Keratinocyte (primary cell): ENCODE measurements around the gene NAXD. TPM values are rescaled to one million over a fixed set of nuclear protein-coding genes. Genes with fewer than 3 reads are reported as not detected.

Source experiments
- DNase-seq: peaks from one replicate; pipeline ENCODE4 v3.0.0-alpha.2; 2011; ENCODE audit warnings: low read depth, missing footprints, low spot score
- FAIRE-seq: peaks from 2 replicates; lab custom pipeline; 2011; peaks lifted over from hg19 to GRCh38; lab: Jason Lieb, UNC
- H2AFZ ChIP-seq: 2 replicates; pipeline ENCODE4 v1.6.0; 2012; ENCODE audit warnings: low read length, control low read depth, inconsistent platforms; ENCODE audit not compliant: control insufficient read depth
- H3K27ac ChIP-seq: 2 replicates; pipeline ENCODE4 v1.5.1; 2011; ENCODE audit warnings: low read length; ENCODE audit not compliant: control insufficient read depth, insufficient read depth
- H3K27me3 ChIP-seq: 3 replicates; pipeline ENCODE4 v1.6.0; 2011; ENCODE audit warnings: low read length; ENCODE audit not compliant: control insufficient read depth, insufficient read depth; ENCODE audit errors: extremely low read depth
- H3K36me3 ChIP-seq, 2 experiments: 2 replicates in 1 of 2; 3 replicates in 1 of 2; pipeline ENCODE4 v1.5.1; 2011; ENCODE audit warnings: low read length in 2 of 2, mild to moderate bottlenecking in 1 of 2; ENCODE audit not compliant: control insufficient read depth in 2 of 2, insufficient read depth in 2 of 2; ENCODE audit errors: extremely low read depth in 1 of 2
- H3K4me1 ChIP-seq: 3 replicates; pipeline ENCODE4 v1.5.1; 2011; ENCODE audit warnings: low read length; ENCODE audit not compliant: control insufficient read depth, insufficient read depth; ENCODE audit errors: extremely low read depth
- H3K4me2 ChIP-seq: 3 replicates; pipeline ENCODE4 v1.6.0; 2011; ENCODE audit warnings: low read depth, low read length; ENCODE audit not compliant: control insufficient read depth, insufficient read depth; ENCODE audit errors: extremely low read depth
- H3K4me3 ChIP-seq, 3 experiments: fragments of 200-600 bp in 1 of 3; sonication (generic) in 1 of 3; 2 replicates in 2 of 3; 3 replicates in 1 of 3; pipeline ENCODE4 v1.5.1; 2011 to 2016; ENCODE audit warnings: low read length in 3 of 3, mild to moderate bottlenecking in 3 of 3, control low read depth in 2 of 3, inconsistent platforms in 1 of 3, low read depth in 1 of 3, mixed read lengths in 1 of 3, mixed run types in 1 of 3, moderate library complexity in 1 of 3; ENCODE audit not compliant: control insufficient read depth in 2 of 3, insufficient read depth in 2 of 3; ENCODE audit errors: extremely low read depth in 1 of 3
- H3K79me2 ChIP-seq: 2 replicates; pipeline ENCODE4 v1.6.0; 2012; ENCODE audit warnings: low read length; ENCODE audit not compliant: control insufficient read depth, insufficient read depth
- H3K9ac ChIP-seq: 3 replicates; pipeline ENCODE4 v1.6.0; 2011; ENCODE audit warnings: low read length; ENCODE audit not compliant: control insufficient read depth, insufficient read depth; ENCODE audit errors: extremely low read depth
- H3K9me1 ChIP-seq: 3 replicates; pipeline ENCODE4 v1.6.0; 2011; ENCODE audit warnings: low read length; ENCODE audit not compliant: control insufficient read depth, insufficient read depth; ENCODE audit errors: extremely low read depth
- H3K9me3 ChIP-seq: 2 replicates; pipeline ENCODE4 v1.5.1; 2012; ENCODE audit warnings: low read depth, low read length; ENCODE audit not compliant: control insufficient read depth
- H4K20me1 ChIP-seq: 3 replicates; pipeline ENCODE4 v1.6.0; 2011; ENCODE audit warnings: low read length; ENCODE audit not compliant: control insufficient read depth, insufficient read depth; ENCODE audit errors: extremely low read depth
- CTCF ChIP-seq, 3 experiments: IDR thresholded peaks in 1 of 3; conservative IDR thresholded peaks in 1 of 3; optimal IDR thresholded peaks in 1 of 3; 2 replicates in 2 of 3; 3 replicates in 1 of 3; pipeline versions ENCODE3 to v1.5.1; 2011; ENCODE audit warnings: low read length in 3 of 3, mild to moderate bottlenecking in 3 of 3, moderate library complexity in 2 of 3, control low read depth in 1 of 3, inconsistent platforms in 1 of 3; ENCODE audit not compliant: insufficient read depth in 2 of 3; ENCODE audit errors: extremely low read depth in 1 of 3
- EZH2 ChIP-seq: IDR thresholded peaks from one replicate; pipeline ENCODE4 v1.6.1; 2012; ENCODE audit warnings: inconsistent platforms, mild to moderate bottlenecking, low read length, moderate library complexity
- dilution Hi-C: fragments of 300-500 bp; cut with MboI; formaldehyde crosslinking; loops from one replicate; pipeline ENCODE4 v1.7.0; 2020; ENCODE audit warnings: low sequenced_read_pairs; ENCODE audit not compliant: extremely low pct_ligation_motif_present
- polyA plus RNA-seq, 5 experiments: library from polyadenylated mRNA; depleted of rRNA in 3 of 5; stranded (reverse) in 3 of 5; stranded (forward) in 1 of 5; unstranded in 1 of 5; fragments of >200 nt; gene quantifications; 1 replicate in 1 of 5; 2 replicates in 3 of 5; 3 replicates in 1 of 5; pipeline versions ENCODE4 v1.2.1 to v1.2.3, GENCODE V29; 2011 to 2012; ENCODE audit warnings: missing spikeins in 2 of 5, low read depth in 1 of 5, low replicate concordance in 1 of 5

The NAXD gene
- polyA plus RNA-seq, 1 donor (not counting 4 experiments of a cell fraction or from before 2014, with no cell fraction given), result 18.0 TPM

DNA sequence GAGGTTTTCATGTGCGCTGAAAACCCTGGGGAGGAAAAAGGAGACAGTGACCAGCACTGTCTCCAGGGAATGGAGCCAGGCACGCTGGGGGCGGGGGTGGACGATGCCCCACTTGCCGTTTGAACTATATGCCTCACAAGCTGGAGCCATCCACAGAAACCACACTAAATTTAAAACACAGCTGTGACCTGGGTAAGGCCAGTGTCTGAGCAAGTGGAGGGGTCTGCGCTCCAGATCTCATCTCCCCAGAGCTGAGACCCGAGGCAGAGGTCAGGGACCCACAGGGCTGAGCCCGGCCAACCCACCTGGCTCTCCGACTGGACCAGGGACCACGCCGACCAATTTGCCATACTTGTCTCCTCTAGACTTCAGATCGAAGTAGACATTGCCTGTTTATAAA is 67.4 kb downstream of the NAXD start:
- no peak overlapping the region for H3K4me3 ChIP-seq
- H3K4me1 ChIP-seq, result no peaks in the 10 kb centered on the region
- H3K9ac ChIP-seq, result no peak overlapping the region
- dilution Hi-C loops, result no loop called here
- no peaks in the 10 kb centered on the region for H3K27me3 ChIP-seq
- H4K20me1 ChIP-seq, result no peaks in the 10 kb centered on the region
- no peaks in the 10 kb centered on the region for H3K9me3 ChIP-seq
- DNase-seq (no peak), FAIRE-seq (no peak)
- H3K79me2 ChIP-seq, result peaks cover 5% of the 10 kb centered on the region
- H3K9me1 ChIP-seq, result no peaks in the 10 kb centered on the region
- H3K36me3 ChIP-seq, result peaks cover 46 to 48% of the 10 kb centered on the region in 2 experiments
- H3K4me2 ChIP-seq, result no peak overlapping the region
- TF ChIP-seq EZH2, result no peak
- no peak for TF ChIP-seq CTCF (optimal IDR thresholded peaks at IDR 0.05 in 1 of 3, IDR thresholded peaks at IDR 0.05 in 1 of 3, conservative IDR thresholded peaks at IDR 0.05 in 1 of 3; ENCODE audit: extremely low read depth in 1 of 3, insufficient read depth in 2 of 3, low read length in 3 of 3)
- no peak overlapping the region for H3K27ac ChIP-seq
- H2AFZ ChIP-seq, result no peak overlapping the region

GRCh38 chr13:110683203-110683883 is 68.0 kb downstream of the NAXD start:
- H3K4me2 ChIP-seq, result no peak overlapping the region
- H3K4me1 ChIP-seq, result no peaks in the 10 kb centered on the region
- no peaks in the 10 kb centered on the region for H3K9me1 ChIP-seq
- H3K79me2 ChIP-seq, result peaks cover 3% of the 10 kb centered on the region
- H3K9me3 ChIP-seq, result no peaks in the 10 kb centered on the region
- DNase-seq (no peak), FAIRE-seq (no peak)
- no peaks in the 10 kb centered on the region for H4K20me1 ChIP-seq
- no peak overlapping the region for H2AFZ ChIP-seq
- no peak overlapping the region for H3K27ac ChIP-seq
- no peak overlapping the region for H3K9ac ChIP-seq
- peaks cover 46 to 49% of the 10 kb centered on the region in 2 experiments for H3K36me3 ChIP-seq
- TF ChIP-seq EZH2 (no peak), CTCF (optimal IDR thresholded peaks at IDR 0.05 in 1 of 3, IDR thresholded peaks at IDR 0.05 in 1 of 3, conservative IDR thresholded peaks at IDR 0.05 in 1 of 3; ENCODE audit: extremely low read depth in 1 of 3, insufficient read depth in 2 of 3, low read length in 3 of 3) (peak; percentile 19 to 51 (median 25))
- H3K27me3 ChIP-seq, result no peaks in the 10 kb centered on the region
- dilution Hi-C loops, result no loop called here
- H3K4me3 ChIP-seq, result no peak overlapping the region
